Right atrium auricular region (tissue), 2 donors: ENCODE measurements around the gene STARD9. TPM values are rescaled to one million over a fixed set of nuclear protein-coding genes. Genes with fewer than 3 reads are reported as not detected.

ENCODE experiments used
- DNase-seq: peaks from one replicate; pipeline ENCODE4 v3.0.0-alpha.2; 2019; ENCODE audit warnings: low spot score
- H3K27ac ChIP-seq, 2 donors: fragments of 200-600 bp; sonication (generic); 1 replicate in 1 of 2; 2 replicates in 1 of 2; pipeline ENCODE4 v1.5.1; 2016 to 2019
- H3K27me3 ChIP-seq, 2 donors: fragments of 200-600 bp; sonication (generic); one replicate each; pipeline versions ENCODE4 v1.5.1 to v1.6.0; 2017 to 2019
- H3K36me3 ChIP-seq: fragments of 200-600 bp; sonication (generic); one replicate; pipeline ENCODE4 v1.5.1; 2016
- H3K4me1 ChIP-seq, 2 donors: fragments of 200-600 bp; sonication (generic); one replicate each; pipeline versions ENCODE4 v1.5.1 to v1.6.0; 2017 to 2019
- H3K4me3 ChIP-seq, 2 donors: fragments of 200-600 bp; sonication (generic); 1 replicate in 1 of 2; 2 replicates in 1 of 2; pipeline ENCODE4 v1.5.1; 2017 to 2019; ENCODE audit warnings: mild to moderate bottlenecking in 1 of 2, moderate library complexity in 1 of 2
- H3K9me3 ChIP-seq, 2 donors: fragments of 200-600 bp; sonication (generic); one replicate each; pipeline ENCODE4 v1.5.1; 2019
- total RNA-seq, 2 donors: library from RNA; depleted of rRNA; stranded (reverse); fragments of >200 nt; gene quantifications; one replicate each; pipeline ENCODE4 v1.1.0, GENCODE V29; 2016
- TF ChIP-seq, protein P1 (sequence below), 2 donors: fragments of 200-600 bp; sonication (generic); IDR thresholded peaks; one replicate each; pipeline ENCODE4 v1.5.1; 2019; ENCODE audit warnings: antibody characterized with exemption in 2 of 2

The STARD9 gene
- total RNA-seq, 2 donors from 2014 or later, result 8.3 to 8.8 TPM

DNA sequence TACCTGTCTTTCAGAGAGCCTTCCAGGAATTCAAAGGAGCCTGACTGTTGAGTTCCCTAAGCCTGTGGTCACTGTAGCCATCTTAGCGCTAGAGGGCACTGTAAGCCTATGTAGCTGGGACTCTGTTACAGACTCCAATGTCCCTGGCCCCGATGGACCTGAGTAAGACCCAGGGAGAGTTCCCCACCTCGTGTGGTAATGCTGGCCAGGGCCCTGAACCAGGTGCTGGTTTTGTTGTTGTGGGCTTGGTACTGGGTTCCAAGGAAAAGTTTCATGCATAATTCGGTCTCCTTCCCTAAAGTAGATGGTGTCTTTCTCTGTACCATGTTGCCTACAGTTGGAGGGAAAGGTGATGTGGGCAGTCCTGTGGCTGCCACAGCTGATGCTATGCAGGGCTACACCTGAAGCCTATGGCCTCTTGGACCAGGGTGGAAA lies 129.1 kb downstream of the STARD9 start:
- no peaks in the 10 kb centered on the region for H3K27me3 ChIP-seq
- no peak overlapping the region for H3K4me3 ChIP-seq
- H3K4me1 ChIP-seq, result peaks cover 0 to 5% of the 10 kb centered on the region in 2 donors
- TF ChIP-seq, protein P1, sequence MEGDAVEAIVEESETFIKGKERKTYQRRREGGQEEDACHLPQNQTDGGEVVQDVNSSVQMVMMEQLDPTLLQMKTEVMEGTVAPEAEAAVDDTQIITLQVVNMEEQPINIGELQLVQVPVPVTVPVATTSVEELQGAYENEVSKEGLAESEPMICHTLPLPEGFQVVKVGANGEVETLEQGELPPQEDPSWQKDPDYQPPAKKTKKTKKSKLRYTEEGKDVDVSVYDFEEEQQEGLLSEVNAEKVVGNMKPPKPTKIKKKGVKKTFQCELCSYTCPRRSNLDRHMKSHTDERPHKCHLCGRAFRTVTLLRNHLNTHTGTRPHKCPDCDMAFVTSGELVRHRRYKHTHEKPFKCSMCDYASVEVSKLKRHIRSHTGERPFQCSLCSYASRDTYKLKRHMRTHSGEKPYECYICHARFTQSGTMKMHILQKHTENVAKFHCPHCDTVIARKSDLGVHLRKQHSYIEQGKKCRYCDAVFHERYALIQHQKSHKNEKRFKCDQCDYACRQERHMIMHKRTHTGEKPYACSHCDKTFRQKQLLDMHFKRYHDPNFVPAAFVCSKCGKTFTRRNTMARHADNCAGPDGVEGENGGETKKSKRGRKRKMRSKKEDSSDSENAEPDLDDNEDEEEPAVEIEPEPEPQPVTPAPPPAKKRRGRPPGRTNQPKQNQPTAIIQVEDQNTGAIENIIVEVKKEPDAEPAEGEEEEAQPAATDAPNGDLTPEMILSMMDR (IDR thresholded peaks at IDR 0.05), result peak; percentile 61 to 80
- peak; percentile 70 for DNase-seq
- H3K9me3 ChIP-seq, result peaks cover 0 to 9% of the 10 kb centered on the region in 2 donors
- H3K27ac ChIP-seq, result no peak overlapping the region
- H3K36me3 ChIP-seq, result peaks cover 13% of the 10 kb centered on the region

DNA sequence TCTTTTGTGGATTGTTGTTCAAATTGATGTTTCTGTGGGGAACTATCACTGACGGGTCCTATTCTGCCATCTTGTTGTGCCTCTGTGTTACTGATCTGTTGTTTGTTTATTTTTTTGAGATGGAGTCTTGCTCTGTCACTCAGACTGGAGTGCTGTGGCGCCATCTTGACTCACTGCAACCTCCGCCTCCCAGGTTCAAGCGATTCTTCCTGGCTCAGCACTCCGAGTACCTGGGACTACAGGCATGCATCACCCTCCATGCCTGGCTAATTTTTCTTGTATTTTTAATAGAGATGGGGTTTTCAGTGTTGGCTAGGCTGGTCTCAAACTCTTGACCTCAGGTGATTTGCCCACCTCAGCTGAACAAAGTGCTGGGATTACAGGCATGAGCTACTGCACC lies 129.9 kb downstream of the STARD9 start:
- no peak overlapping the region for H3K27ac ChIP-seq
- no peak overlapping the region for H3K4me3 ChIP-seq
- no peaks in the 10 kb centered on the region for H3K27me3 ChIP-seq
- no peak for DNase-seq
- peaks cover 0 to 5% of the 10 kb centered on the region in 2 donors for H3K4me1 ChIP-seq
- peaks cover 13% of the 10 kb centered on the region for H3K36me3 ChIP-seq
- peaks cover 0 to 9% of the 10 kb centered on the region in 2 donors for H3K9me3 ChIP-seq
- TF ChIP-seq, protein P1 (IDR thresholded peaks at IDR 0.05), result no peak

DNA sequence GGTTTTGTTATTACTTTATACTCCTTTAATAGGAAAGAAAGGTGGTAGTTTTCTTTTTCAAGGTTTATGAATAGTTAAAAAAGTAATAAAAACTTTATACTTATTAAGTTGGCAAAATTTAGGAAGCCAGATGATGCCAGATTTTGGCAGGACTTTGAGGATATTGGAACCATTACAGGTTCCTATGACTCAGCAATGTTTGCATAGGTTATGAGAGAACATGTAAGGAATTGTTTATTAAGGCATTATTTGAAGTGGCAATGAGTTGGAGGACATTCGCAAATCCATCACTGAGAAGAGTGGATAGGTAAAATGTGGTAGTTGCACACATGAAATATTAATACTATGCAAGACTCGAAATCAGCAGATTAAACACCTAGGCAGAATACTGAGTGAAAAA lies 131.7 kb downstream of the STARD9 start:
- TF ChIP-seq, protein P1 (IDR thresholded peaks at IDR 0.05), result no peak
- no peak overlapping the region for H3K4me3 ChIP-seq
- DNase-seq, result no peak
- peaks cover 0 to 5% of the 10 kb centered on the region in 2 donors for H3K4me1 ChIP-seq
- no peak overlapping the region for H3K27ac ChIP-seq
- no peaks in the 10 kb centered on the region for H3K36me3 ChIP-seq
- H3K9me3 ChIP-seq, result no peaks in the 10 kb centered on the region
- no peaks in the 10 kb centered on the region for H3K27me3 ChIP-seq

DNA sequence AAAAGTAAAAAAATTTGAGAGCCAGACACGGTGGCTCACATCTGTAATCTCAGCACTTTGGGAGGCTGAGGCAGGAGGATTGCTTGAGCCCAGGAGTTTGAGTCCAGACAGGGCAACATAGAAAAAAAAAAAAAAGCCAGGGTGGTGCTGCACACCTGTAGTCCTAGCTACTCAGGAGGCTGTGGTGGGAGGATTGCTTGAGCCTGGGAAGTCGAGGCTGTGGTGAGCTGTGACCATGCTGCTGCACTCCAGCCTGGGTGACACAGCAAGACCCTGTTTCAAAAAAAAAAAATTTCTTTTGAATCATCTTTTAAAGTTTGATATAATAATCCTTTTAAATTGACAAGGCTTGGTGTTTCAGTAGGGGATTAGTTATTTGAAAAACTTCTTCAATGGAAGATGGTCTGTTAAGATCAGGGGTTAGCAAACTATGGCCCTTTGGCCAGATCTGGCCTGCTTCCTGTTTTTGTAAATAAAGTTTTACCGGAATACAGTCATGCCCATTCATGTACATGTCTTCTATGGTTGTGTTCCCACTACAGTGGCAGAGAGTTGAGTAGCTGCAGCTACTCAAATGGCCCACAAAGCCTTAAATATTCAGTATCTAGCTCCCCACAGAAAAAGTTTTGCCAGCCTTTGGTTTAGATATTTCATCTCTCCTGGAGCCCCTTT lies 132.6 kb downstream of the STARD9 start:
- no peak overlapping the region for H3K27ac ChIP-seq

DNA sequence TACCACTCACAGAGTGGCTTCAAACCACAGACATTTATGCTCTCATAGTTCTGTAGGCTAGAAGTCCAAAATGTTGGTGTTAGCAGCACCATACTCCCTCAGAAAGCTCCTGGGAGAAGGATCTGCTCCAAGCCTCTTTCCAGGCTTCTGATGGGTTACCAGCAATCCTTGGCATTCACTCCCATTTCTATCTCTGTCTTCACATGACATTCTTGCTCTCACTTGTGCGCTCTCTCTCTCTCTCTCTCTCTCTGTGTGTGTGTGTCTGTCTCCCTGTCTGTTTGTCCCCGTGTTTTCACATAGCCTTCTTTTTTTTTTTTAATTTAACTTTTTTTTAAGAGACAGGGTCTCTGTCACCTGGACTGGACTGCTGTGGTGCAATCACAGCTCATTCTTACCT lies 135.3 kb downstream of the STARD9 start:
- TF ChIP-seq, protein P1 (IDR thresholded peaks at IDR 0.05), result no peak
- no peak overlapping the region for H3K27ac ChIP-seq
- H3K9me3 ChIP-seq, result no peaks in the 10 kb centered on the region
- H3K4me3 ChIP-seq, result no peak overlapping the region
- H3K4me1 ChIP-seq, result peaks cover 0 to 5% of the 10 kb centered on the region in 2 donors
- no peaks in the 10 kb centered on the region for H3K36me3 ChIP-seq
- no peaks in the 10 kb centered on the region for H3K27me3 ChIP-seq
- DNase-seq, result no peak

More for the DNA sequence above, 132.6 kb downstream of the STARD9 start:
- TF ChIP-seq, protein P1 (IDR thresholded peaks at IDR 0.05), result no peak
- no peaks in the 10 kb centered on the region for H3K9me3 ChIP-seq
- peaks cover 0 to 5% of the 10 kb centered on the region in 2 donors for H3K4me1 ChIP-seq
- H3K36me3 ChIP-seq, result no peaks in the 10 kb centered on the region
- no peak overlapping the region for H3K4me3 ChIP-seq
- no peaks in the 10 kb centered on the region for H3K27me3 ChIP-seq
- DNase-seq, result no peak

DNA sequence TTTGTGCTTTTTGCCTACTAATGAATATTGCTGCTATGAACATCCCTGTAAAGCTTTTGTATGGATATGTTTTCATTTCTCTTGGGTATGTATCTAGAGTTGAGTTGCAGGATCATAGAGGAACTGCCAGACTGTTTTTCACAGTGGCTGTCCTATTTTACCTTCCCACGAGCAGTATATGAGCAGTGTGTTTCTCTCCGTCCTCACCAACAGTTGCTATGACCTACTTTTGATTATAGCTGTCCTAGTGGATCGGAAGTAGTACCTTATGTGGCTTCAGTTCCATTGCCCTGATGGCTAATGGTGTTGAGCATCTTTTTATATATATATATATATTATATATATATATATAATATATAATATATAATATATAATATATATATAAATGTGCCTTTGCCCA lies 136.3 kb downstream of the STARD9 start:
- Histone ChIP-seq H3K27me3 (no peaks in the 10 kb centered on the region), H3K4me1 (peaks cover 0 to 5% of the 10 kb centered on the region in 2 donors), H3K4me3 (no peak overlapping the region), H3K27ac (no peak overlapping the region), H3K36me3 (peaks cover 4% of the 10 kb centered on the region), H3K9me3 (no peaks in the 10 kb centered on the region)
- TF ChIP-seq, protein P1 (IDR thresholded peaks at IDR 0.05), result no peak
- DNase-seq, result no peak
